WI38 (cell line): ENCODE measurements around the gene KAT14.
"Not testable (repeated sequence)": the region's sequence is repeated elsewhere in the genome, so short reads cannot be mapped to it uniquely, and the experiment has no call there.

Experiments
- H3K4me3 ChIP-seq: 2 replicates; pipeline ENCODE4 v1.5.1; 2011; ENCODE audit warnings: low read depth, mild to moderate bottlenecking, control low read depth, low read length
- CTCF ChIP-seq: IDR thresholded peaks from 2 replicates; pipeline ENCODE4 v1.5.1; 2012; ENCODE audit warnings: low read depth, mild to moderate bottlenecking, control low read depth, low read length

KAT14 gene

GRCh38 chr20:18195931-18196330 is 58.3 kb downstream of the KAT14 start:
- TF ChIP-seq CTCF, result no peak
- no peak overlapping the region for H3K4me3 ChIP-seq

GRCh38 chr20:18197382-18198070 is 59.9 kb downstream of the KAT14 start:
- no peak overlapping the region for H3K4me3 ChIP-seq
- TF ChIP-seq CTCF, result no peak

GRCh38 chr20:18202966-18203365 is 65.3 kb downstream of the KAT14 start:
- H3K4me3 ChIP-seq, result no peak overlapping the region

GRCh38 chr20:18203700-18204099 is 66.0 kb downstream of the KAT14 start:
- not testable (repeated sequence) for H3K4me3 ChIP-seq

More at GRCh38 chr20:18202966-18203365, 65.3 kb downstream of the KAT14 start:
- TF ChIP-seq CTCF, result no peak

- TF ChIP-seq CTCF, result no peak
- no peak overlapping the region for H3K4me3 ChIP-seq
These were observed 75.3 kb downstream of the KAT14 start for GRCh38 chr20:18213002-18213401.

GRCh38 chr20:18215566-18215965 is 77.9 kb downstream of the KAT14 start:
- H3K4me3 ChIP-seq, result no peak overlapping the region
- TF ChIP-seq CTCF, result no peak

- TF ChIP-seq CTCF, result no peak
- no peak overlapping the region for H3K4me3 ChIP-seq
These were observed 80.6 kb downstream of the KAT14 start for GRCh38 chr20:18218280-18218679.

GRCh38 chr20:18223409-18223808 is 85.7 kb downstream of the KAT14 start:
- TF ChIP-seq CTCF, result no peak
- no peak overlapping the region for H3K4me3 ChIP-seq
